ENCODE results near the gene PALM2AKAP2. TPM values are rescaled to one million over a fixed set of nuclear protein-coding genes. Genes with fewer than 3 reads are reported as not detected.

The PALM2AKAP2 gene
- total RNA-seq, 1 experiment from 2014 or later, result 7.7 TPM

DNA sequence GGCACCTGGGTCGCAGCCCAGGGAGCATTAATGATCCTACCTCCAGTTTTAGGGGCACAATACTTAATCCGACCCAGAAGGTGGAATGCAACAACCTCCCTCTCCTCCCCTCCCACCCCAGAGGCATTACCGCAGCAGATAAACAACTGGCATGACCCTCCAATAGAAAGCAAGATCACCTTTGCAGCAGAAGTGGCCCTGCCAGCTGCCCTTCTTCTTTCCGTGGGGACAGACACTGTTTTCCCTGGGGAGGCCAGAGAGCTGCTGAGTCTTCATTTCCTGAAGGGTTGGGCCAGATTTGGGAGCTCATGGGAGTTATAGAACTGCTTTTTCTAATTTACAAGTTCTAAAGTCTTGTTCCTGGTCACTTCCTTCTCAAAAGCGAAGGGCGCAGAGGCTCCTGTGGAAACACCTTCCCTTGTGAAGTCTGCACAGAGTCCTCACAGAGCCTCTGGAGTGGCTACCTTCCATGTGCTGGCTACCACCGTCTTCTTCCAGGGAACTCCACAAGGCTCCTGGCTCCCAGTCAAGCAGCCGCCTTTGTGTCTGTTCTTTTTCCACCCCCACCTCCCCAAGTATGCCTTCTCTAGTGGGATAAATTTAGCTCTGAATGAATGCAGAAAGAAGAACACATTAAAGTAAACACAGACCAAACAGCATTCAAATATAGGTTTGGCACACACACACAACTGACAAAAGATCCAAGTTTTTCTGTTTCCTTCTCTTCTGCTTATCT, 8.0 kb upstream of the PALM2AKAP2 start:
- DNase-seq (ENCODE audit: low read depth), result peak; percentile 36

DNA sequence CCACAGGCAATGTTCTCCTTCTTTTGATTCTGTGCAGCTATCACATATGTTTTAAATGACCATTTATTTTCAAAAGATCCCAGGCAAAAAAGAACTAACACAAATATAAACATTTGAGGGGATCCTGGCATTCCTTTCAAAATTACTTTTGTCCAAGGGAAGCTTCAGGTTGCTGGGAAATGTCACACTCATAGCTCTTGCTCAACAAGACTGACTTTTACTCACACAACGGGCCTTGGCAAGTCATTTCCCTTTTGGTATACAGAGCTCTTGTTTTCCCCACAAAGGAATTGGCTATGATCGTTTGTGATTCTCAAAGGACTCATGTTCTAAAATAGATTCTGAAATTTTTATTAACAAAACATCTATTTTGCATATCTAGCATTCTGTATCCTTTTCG, 4.5 kb upstream of the PALM2AKAP2 start:
- peak; percentile 73 for DNase-seq (ENCODE audit: low read depth)

DNA sequence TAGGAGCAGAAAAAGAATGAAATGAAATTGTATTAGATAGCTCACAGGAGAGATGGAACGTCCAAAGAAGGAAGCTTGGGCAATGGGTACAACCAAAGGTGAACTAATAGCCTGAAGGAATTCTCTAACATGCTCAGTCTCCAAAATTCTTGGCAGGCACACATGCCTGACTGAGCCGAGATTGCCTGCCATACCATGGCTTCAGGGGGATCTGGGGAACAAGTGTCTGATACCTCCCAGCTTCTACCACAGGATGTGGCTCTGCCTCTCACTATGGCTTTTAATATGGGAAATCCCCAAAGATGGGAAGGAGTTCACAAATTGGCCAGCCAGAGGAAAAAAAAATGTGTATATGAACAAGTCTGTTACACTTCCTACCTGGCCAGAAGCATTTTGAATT, 3.6 kb upstream of the PALM2AKAP2 start:
- DNase-seq (ENCODE audit: low read depth), result peak; percentile 77

DNA sequence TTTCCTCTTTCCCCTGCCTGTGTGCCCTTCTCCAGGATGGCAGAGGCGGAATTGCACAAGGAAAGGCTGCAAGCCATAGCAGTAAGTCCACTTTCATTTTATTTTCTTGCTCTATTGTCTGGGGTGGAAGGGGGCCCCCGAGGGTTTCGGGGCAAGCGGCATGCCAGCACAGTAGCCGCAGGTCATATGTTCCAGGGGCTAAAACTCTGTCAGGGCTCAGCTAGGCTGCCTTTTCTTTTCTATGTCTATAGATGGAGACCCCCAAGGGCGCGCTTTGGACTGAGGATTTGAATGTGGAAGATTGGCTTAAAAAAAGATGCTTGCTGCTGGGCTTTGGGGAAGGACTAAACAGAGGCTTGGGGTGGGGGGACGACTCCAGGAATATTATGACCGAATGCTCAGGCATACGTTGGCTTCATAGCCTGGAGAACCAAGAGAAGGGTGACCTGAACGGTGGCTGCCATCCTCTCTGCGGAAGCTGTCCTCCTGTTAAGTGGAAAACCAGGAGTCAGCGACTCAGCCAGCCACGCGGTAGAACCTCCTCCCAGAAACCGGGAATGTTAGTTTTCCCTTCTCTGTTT, 545 bp downstream of the PALM2AKAP2 start:
- peak; percentile 60 for DNase-seq (ENCODE audit: low read depth)

DNA sequence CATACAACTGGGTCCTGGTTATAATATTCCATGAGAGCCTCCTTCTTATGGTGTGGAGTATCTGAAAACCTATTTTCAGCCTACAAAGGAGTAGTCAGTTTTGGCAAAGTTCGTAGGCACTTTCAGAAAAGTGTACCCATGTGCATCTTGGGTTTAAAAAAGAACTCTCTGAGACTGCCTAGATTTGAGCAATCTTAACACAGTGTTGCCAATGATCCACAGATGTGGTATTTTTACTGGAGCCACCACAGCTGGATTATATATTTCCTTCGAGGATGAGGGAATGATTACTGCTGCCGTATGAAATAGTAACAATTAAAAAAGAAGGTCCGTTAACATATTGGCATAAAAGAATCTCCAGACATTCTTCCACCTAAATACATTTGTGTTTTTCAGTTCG, 1.1 kb downstream of the PALM2AKAP2 start:
- no peak for DNase-seq (ENCODE audit: low read depth)

DNA sequence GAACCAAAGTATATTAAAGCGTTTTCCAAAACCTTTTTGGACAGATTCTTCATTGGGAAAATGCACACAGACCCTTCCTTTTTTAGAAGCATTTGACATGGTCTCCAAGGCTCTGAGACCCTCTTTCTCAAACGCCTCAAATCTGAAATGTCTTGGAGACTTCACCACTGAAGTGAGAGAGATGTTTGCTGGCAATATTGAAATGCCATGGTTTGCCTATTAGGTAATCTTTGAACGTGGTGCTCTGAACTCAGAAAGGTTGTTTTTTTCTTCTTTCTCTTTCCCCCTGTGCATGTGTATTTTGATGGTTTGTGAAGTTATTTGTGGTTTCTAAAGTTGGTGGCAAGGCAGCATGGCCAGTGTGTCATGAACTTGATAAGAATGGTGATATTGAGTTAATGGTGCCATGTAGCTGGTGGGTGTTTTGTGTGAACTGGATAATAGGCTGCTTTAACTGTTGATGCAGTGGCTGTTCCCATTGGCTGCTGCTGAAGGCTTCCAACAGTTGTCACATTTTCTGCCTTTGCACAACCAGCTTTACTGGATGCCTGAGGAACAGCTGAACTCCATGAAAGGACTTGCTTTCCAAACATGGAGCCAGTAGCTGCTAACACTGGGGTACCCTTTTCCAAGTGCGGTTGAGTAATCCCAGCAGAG, 1.7 kb downstream of the PALM2AKAP2 start:
- peak; percentile 67 for DNase-seq (ENCODE audit: low read depth)

DNA sequence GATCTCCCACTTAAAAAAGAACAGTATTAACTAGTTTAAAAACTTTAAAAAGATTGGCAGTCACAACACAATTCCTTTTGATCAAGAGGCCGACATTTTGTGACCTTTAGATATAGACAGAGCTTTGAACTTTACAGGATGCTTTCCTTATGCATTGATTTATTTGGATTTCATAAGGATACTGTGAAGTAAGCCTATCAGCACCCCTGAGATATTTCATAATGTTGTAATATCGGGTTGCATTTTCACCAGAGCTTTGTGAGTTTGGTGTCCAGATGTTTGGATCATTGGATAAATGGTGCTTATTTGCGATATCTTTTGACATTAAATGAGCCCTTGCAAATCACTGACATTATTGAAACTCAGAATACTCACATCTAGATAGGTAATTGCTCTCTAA, 7.7 kb downstream of the PALM2AKAP2 start:
- no peak for DNase-seq (ENCODE audit: low read depth)

DNA sequence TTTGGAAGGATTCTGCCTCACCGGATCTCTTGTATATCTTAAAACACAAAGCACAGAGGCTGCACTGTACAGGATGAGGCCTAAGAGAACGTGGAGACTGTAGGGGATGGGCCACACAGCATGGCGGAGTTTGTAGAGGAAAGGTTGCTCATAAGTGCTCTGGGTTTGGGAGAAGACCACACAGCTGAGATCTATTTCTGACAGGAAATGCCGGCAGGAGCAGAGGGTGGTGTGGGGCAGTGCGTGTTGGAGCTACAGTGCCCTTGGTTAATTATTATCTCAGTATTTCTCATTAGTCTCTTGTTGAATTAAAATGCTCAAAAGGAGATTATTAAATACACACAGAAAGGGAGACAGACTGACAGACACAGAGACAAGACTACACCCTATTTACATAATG, 9.6 kb downstream of the PALM2AKAP2 start:
- DNase-seq (ENCODE audit: low read depth), result no peak

DNA sequence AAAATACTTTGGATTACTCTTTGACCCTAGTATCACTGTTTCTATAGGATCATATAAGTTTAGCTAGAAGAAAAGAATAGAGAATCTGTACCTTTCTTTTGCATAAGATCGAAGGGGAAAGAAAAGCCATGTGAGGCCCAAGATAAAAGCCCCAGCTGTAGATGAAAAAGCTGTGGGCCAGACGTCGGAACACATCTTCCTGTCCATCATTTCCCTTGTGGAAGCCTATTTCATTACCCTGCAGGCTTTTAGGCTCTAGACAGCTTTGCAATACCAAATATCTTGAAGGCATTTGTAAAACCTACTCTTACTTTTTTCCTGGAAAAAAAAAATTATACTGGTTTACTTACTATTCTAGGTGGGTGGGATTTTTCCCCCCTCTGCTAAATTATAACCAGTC, 10.0 kb downstream of the PALM2AKAP2 start:
- no peak for DNase-seq (ENCODE audit: low read depth)

DNA sequence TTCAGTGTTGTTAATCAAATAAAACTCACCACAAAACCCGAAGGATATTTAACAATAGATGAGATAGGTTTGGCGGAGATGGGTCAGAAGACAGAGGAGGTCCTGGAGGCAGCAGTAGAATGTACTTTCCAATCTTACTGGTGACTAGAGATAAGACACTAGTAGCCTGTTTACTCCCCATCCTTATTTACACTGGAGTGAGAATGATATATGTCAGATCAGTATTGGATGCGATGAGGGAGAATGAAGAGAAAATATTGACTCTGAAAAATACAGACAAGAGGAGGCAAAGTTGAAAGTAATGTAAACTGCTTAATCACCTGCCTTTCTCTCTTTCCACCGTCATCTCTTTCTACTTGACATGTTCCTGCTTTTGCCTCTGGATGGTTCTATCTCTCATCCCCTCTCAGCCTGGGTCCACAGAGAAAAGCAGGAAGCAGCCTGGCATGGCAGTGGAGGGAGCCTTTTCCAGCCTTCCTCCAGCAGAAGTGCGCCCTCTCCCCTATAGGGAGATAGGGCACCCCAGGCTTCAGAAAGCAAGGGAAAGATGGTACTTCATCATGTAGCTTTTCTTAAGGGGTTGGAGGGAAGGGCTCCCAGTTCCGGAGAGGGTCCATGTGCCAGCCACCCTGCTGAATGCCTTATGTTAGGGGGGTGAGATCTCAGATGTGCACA, 11.1 kb downstream of the PALM2AKAP2 start:
- no peak for DNase-seq (ENCODE audit: low read depth)

DNA sequence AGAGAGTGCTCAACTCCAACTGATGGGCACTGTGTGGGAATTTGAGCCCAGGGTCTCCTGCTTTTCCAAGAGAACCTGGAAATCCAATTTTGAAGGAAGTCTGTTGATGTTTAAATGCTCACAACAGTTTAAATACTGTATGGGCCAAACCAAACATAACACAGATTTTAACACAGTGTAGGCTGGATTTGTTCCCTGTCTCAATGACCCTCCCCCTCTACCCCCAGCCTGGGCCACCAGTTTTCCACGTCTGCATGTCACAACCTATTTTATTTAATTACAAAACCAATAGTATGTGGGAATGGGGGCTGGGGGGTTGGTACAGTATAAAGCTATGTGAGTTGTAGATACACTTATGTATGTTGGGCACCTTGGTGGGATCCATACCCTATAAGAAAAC, 11.7 kb downstream of the PALM2AKAP2 start:
- no peak for DNase-seq (ENCODE audit: low read depth)

DNA sequence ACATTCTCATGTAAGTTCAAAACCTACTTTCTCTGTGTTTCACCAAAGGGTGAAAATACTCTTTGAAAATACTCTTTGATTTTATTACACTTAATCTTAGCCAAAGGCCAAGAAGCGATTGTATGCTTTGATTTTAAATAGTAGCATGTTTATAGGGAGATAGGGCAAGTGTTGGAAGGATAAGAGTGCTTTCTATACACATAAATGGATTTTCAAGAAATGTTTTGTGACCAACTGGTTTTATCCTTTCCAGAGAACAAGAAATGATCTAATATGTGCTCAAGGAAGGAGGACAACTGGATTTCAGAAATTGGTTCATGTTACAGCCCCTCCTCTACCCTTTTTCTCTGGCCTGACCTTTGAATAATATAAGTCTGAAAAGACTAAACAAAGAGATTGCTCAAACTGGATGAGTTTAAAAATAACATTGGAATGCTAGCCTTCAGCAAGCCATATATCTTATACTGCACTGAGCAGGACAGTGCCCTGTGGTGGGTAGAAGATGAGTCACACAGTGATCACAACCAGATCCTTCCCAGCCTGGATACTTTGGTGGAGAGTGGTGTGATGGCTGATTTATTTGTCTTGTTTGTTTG, 13.1 kb downstream of the PALM2AKAP2 start:
- peak; percentile 96 for DNase-seq (ENCODE audit: low read depth)

DNA sequence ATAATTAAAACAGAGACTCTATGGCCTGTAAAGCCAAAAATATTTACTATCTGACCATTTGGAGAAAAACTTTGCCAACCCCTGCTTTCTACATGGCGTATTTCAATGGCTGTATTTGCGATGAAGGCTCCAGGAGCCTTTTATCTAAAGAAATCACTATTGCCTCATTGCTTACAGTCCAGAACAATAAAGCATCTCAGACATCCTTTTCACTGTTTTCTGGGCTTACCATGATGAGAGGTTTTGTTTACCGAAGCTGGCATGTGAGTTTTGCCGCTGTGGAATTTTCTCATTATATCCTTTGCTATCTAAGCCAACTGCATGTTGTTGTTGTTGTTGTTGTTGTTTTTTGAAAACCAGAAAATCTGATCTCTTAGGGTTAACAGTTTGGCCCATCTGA, 13.9 kb downstream of the PALM2AKAP2 start:
- DNase-seq (ENCODE audit: low read depth), result no peak

DNA sequence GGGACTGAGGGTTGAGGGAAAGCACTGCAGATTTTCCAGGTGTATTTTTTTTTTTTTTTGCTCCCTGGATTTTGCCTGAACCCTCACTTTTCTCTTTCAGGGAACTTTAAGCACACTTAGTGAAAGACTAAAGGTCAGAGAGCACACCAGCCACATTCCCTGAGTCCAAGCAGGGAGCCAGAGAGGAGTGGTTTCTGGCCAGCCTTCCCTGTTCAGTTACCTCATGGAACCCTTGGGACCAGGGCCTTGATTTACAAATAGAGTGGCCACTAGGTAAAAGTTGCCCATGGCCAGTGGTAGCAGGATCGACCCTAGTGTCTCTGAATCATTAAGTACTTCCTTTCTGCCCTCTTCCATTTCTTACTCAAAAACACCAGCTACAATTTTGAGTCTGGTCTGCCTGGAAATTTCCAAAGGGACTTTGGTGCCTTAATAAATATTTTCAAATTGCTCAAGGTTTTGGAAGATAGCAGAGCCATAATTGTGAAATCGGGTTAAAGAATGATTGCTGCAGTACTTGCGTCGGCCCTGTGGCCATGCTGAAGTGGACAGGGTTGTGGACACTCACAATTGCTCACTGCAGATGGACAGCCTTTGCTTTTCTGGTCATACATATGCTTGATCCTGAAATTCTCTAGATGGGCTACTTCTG, 14.5 kb downstream of the PALM2AKAP2 start:
- DNase-seq (ENCODE audit: low read depth), result no peak

DNA sequence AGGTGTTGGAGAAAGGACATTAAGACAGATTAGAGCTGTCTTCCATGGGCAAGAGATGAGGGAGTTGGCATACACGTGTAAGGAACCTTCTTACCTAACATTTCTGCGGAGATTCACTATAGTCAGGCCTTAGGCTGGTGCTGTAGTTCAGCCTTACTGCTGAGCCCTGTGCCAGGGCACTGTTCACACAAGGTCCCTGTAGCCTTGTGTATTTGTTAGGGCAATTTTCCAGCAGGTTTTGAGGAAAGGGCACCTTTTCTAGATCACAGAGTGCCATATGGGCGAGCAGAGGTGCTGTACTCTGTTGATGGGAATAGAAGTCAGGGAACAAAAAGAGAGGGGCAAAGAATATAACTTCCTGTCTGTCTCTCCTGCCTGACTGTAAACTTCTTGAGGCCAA, 15.6 kb downstream of the PALM2AKAP2 start:
- no peak for DNase-seq (ENCODE audit: low read depth)

DNA sequence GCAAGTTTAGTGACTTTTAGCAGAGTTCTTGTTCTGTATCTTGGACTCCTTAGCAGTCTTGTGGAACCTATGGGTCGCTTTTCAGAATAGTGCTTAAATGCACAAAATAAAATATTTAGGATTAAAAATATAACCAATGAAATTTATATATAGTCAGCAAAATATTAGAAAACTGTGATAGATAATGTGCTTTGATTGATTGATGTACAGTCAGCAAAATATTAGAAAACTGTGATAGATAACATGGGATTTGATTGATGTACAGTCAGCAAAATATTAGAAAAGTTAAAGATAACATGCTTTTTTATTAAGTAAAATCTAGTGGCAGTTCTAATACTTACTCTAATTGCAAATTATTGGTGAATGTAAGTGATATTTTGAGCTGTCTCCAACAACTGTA, 16.1 kb downstream of the PALM2AKAP2 start:
- no peak for DNase-seq (ENCODE audit: low read depth)

DNA sequence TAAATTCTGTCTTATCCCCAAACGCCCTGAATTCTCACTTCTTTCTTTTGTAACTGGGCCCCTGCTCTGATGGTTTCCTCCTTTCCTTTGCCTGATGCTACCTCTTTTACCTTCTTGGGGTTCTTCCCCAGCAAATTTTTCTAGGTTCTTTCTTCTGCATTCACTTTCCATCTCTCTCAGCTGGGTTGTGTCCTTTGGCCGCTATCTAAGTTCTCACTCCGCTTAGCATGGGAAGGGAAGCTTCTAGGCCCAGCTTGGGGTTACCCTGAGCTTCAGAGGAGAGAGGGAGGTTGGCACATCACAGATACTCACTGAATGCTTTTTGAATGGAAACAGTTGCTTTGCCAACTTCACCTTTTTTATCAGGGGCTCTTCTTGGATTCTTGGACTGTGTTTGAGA, 17.0 kb downstream of the PALM2AKAP2 start:
- DNase-seq (ENCODE audit: low read depth), result no peak

DNA sequence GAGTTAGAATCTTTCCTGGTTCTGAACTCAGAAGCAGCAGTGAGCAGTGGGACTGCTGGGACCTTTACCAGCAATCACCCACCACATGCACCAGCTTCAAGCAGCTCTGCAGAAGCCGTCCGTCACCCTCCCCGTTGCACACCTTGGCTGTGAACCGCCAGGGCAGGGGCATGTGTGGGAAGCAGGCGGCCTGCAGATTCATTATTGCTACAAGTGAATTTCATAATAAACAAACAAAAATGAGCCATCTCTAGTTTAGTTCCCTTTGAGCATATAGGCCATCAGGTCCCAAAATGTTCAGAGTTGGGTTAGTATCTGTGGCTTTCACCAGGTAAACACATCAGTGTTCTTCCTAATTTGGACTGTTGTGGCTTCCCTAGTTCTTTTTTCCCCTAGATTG, 17.5 kb downstream of the PALM2AKAP2 start:
- DNase-seq (ENCODE audit: low read depth), result no peak

DNA sequence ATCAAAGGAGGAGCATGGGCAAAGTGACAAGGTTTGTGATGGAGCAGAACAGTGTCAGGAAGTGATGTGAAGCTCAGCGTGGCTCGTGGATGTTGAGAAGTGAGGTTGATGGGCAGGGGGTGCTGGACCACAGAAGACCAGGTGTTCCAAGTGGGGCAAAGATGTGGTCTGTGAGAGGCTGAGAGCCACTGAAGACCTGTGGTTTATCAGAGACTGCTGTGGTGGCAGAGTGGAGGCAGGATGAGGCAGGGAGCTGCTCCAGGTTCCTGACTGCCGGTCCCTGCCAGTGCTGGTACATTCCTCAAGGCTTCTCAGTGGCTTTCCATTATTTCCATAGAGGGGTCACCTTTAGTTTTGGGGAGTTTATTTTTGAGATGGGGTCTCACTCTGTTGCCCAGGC, 19.1 kb downstream of the PALM2AKAP2 start:
- no peak for DNase-seq (ENCODE audit: low read depth)

DNA sequence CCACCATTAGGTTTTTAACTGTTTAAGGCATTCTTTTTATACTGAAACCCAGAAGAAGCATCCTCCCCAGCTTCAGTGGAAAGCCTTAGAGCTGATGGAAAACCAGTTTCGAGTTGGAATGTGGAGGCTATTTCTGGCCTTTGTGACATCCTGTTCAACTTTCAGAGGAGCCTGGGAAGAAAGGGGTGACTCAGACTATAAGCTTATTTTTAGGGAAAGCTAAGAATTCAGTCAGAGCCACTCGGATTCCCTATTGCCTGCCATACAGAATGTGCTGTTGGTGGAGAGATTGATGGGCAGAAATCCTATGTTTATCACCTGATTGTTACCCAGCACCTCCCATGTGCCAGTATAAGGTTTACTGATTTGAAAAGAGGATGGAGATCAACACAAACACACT, 19.8 kb downstream of the PALM2AKAP2 start:
- peak; percentile 88 for DNase-seq (ENCODE audit: low read depth)

DNA sequence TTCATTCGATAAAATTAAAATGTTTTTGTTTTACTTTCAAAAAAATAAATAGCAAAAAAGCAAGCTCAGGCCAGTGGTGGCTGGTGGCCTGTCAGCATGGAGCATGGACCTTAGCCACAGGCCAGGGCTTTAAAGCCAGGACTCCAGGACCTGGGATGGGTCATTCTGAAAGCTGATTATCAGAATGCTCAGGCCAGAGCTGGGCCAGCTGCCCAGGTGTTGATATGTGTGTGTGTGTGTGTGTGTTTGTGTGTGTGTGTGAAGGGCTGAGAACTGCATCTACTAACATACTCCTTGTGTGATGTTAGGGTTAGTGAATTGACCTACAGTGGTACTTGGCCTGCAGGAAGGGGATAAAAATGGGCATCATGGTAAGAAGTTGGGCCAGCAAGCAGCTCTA, 21.5 kb downstream of the PALM2AKAP2 start:
- no peak for DNase-seq (ENCODE audit: low read depth)

DNA sequence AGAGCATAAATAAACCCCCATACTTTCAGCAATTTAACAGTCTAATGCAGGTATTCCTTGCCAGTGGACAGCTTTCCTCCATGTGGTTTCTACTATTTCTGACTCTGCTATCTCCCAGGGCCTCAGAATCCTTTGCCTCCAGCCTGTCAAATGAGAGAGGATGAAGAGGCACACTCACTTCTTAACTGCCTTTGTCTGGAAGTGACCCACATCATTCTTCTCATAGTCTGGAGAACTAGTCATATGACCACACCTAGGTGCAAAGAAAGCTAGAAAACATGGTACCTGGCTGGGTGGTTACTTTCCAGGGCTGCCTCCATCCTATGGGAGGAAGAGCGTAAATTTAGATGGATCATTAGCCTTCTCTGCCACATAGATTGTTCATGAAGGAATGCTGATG, 22.5 kb downstream of the PALM2AKAP2 start:
- no peak for DNase-seq (ENCODE audit: low read depth)

Measured in M059J (cell line).